Raji (cell line): ENCODE data around the gene MGLL.

Experiments used
- POLR2A ChIP-seq: IDR thresholded peaks from 2 replicates; pipeline ENCODE4 v1.6.1; 2011; ENCODE audit warnings: low read depth, low read length, control low read depth; ENCODE audit not compliant: insufficient read depth

The MGLL gene

DNA sequence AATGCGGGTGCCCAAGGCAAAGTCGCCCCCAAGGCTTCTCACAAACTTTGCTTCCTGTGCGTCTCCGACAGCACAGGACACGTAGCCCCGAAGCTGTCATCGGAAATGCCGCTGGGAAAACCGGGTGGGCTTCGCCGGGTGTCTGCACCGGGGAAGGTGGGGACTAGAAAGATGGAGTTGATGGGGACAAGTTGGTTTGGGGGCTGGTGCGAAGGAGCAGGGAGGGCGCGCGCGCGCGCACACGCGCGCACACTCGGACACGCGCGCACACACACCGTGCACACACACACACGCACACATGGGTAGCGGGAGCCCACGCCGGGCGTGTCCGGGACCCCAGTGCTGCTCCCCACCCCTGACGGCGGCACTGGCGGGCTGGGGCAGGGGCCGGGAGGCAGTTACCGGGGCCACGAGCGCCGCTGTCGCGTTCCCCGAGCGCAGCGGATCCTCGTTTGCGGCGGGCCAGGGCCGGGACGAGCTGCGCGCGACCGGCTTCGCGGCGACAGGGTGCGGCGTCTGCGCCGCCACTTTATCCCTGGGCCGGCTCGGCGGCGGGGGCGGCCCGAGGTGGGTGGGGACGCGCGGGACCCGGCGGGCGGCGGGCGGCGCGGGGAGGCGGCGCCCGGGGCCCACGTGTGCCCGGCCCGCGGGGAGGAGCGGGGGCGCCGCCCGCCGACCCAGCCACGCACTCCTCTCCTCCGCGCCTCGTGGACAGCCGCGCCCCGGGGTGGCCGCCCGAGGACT, 539 bp upstream of the MGLL start:
- no peak for TF ChIP-seq POLR2A

DNA sequence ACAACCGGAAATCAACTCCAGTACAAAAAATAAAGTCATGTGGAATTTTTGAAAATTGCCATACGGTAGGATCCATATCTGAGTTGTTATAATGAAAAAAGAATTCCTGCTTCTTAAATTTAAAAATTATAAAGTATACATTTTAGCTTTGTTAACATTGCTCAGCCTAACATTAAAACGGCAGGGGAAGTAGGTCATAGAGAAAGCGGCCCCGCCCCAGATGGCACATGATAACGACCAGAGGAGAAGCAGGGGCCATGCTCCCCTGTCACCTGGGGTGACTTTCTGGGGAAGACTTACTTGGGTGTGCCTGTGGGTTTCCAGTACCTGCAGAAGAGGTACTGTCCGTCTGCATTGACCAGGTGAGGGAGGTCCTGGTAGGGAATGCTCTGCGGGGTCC, 921 bp downstream of the MGLL start:
- TF ChIP-seq POLR2A = no peak

DNA sequence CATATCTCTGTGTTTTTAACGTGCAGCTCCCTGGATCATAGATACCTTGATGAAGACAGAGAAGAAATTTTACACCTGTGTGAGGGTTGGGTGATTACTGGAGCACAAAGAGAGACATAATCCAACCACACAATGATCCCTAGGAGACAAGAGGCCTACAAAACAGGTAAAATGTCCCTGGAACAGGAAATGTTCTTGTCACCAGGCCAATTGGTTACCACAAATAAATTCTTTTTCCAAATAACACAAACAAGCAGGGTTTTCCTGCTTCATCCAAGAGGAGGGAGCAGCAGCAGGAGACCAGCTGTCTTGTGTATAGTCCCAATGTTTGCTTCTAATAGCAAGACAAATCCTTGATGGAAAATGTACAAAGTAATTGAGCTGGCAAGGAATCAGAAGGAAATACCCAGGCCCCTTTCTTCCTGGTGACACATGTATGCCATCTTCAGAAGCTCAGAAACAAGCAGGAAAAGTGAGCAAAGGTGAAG, 1.4 kb downstream of the MGLL start:
- no peak for TF ChIP-seq POLR2A

DNA sequence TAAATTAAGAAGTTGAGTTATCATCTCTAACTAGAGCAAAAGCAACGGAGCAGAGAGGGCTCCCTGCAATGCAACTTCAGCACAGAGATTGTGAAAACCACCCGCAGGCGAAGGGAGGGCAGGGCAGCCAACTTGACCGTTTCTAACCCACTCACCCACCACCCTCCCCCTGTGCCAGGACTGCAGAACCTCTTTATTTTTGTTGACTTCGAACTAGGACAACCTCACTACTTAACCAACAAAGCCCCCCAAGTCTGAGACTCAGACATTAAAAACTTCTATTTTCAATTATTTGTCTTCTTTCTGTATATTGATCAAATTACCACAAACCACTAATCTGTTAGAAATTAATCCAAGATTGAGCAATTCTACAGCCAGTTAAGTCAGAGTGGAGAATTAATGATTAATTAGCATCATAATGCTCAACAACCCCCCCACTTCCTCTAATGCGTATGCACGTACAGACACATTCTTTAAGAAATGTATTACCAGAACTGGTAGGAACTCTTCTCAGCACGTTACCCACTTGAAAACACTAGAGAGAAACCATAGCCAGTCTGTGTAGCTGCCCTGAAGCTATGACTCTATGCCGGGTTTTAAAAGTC, 2.0 kb downstream of the MGLL start:
- TF ChIP-seq POLR2A = no peak

DNA sequence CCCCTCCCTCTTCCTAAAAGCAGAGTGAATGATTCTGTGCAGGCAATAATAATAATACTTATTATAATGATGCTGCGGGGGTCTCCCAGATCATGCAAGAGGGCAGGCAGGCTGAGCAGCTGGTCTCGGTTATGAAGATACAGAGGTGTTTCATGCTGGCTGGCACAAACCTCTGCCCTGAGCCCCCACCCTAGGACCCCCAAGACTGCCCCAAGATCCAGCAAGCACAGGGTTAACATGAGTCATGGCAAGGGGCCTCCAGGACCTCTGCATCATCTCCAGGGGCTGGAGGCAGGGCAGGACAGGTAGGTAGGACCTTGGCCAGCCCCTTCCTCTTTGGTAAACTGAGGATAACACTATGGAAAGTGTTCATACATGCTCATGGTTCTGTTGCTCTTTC, 2.7 kb downstream of the MGLL start:
- no peak for TF ChIP-seq POLR2A

DNA sequence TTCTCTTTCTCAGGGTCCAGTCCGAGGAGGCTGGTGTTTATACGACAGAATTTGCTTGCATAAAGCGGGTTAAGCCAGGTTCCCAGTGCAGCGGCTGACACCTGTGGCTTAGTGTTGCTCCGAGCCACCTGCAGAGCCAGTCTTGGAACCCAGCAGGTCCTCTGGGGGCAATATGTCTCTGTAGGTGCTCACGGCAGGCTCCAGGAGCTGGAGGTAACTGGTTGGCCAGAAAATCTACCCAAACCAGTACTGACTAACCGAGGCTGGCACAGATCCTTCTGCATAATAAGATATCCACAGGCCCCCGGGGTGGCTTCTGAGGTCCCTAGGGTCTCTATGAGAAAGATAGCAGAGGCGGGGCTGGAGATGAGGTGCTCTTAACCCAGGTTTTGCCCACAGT, 3.2 kb downstream of the MGLL start:
- TF ChIP-seq POLR2A = no peak

DNA sequence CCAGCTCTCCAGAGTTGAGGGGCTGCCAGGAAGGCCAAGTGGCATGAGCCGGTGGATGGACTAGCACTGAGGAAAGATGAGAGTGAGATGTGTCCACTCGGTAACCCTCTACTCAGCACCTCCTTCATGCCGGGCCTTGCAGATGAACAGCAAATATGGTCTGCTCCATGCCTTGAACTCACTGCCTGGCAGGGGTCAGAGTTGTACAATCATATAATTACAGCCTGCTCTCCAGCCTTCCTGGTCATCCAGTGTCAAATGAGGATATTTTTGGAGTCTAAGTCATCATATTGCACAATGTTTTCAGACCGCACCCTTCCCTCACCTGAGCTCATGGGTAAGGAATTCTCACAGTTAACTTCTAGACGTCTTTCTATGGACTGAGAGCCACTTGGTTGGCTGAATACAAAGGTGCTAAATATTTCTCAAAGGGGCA, 4.9 kb downstream of the MGLL start:
- TF ChIP-seq POLR2A = no peak

DNA sequence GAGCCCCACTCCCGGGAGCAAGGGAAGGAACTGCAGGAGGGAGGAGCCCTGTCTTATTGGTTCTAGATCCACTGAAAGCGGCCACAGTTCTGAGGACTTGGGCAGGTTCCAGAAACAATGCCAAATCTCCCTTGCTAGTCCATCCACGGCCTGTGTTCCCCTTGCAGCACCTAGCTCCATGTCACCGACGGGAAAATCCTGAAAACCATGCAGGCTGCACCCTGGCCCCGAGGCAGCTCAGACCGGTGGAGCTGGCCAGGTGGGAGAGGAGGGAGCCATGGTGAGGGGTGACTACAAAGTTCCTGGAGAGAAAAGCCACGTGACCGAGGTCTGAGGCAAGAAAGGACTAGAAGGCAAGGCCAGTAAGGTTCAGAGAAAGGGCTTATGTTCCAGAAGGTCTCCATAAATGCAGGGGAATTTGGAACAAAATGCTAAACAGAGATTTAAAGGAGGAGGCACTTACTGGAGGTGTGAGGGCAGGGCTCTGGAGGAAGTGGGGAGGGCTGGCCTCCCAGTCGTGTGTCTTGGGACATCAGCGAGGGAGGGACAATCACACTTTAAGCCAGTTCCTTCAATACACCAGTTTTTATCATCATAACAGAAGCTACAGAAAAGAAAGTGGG, 5.4 kb downstream of the MGLL start:
- TF ChIP-seq POLR2A = no peak

DNA sequence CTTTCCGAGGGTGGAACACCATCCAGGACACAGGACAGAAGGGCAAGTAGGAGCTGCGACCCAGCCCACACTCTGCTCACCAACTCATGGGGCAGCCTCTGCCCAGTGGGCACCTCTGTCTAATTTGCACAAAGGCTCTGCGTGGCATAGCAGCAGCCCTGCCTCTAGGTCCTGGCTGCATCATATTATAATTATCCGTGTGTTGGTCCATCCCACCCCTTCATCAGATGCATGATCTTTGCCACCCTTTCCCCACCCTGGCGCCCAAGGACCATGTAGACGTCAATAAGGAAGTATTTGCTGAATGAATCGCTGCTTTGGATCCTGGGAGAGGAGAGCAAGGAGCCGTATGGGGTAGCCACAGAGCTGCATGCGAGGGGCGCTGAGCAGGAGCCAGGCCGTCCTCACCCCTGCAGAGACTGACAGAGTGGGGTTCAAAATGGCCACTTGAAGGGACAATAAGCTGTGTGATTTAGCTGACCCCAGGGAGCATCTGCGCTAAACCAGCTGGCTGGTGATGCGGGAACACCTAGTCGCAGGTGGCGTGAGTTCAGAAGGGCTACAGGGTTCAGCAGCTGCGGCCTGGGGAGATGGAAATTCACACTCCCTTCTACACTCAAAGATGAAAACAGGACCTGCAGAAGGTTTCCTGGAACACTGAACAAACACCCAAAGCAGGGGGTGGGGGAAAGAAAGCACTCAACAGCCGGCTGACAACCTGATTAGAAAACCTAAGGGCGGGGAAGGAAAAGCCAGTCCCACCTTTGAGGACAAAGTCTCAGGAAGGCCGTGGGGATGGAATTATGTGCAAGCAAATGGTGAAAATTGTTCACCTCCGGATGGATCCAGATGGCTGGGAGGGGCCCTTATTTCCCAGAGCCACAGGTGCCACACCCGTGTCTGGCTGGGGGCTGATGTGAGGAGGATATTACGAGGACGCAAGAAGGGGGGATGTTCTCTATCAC, 6.4 kb downstream of the MGLL start:
- no peak for TF ChIP-seq POLR2A

DNA sequence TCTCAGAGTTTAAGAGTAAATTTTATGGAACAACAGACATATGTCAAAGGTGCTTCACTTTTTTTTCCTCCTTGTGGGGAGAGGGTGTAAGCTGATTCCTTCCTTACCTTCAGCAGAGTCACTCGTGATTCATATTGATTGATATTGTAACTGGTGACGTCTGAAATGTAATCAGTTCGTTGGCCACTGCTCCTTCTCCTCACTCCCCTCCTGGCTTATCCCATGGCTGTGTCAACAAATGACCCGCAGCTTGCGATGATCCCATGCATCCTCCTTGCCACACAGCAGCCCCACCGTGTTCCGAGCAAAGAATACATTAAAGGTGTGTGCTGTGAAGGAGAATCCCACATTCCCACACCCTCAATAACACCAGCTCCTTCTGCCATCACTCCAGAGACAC, 7.3 kb downstream of the MGLL start:
- no peak for TF ChIP-seq POLR2A

DNA sequence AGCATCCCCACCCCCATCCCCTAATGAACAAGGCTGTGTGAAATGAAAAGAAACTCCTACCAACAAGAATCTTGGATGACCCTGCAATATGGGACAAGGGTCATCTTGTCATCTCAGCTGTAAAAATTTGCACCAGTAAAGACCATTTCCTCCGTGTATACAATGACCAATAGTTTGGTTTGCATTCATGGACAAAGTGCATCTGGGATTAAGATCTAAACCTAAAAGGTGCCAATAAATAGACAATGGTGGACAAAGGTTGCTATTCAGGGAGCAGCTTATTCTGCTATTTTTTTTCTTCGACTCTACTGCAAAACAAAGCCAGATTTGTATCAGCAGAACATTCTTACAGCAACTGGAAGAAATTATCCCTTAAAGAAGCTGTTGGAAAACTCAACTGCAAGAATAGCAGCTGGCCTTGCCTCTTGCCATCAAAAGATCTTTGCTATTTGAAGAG, 8.0 kb downstream of the MGLL start:
- no peak for TF ChIP-seq POLR2A

DNA sequence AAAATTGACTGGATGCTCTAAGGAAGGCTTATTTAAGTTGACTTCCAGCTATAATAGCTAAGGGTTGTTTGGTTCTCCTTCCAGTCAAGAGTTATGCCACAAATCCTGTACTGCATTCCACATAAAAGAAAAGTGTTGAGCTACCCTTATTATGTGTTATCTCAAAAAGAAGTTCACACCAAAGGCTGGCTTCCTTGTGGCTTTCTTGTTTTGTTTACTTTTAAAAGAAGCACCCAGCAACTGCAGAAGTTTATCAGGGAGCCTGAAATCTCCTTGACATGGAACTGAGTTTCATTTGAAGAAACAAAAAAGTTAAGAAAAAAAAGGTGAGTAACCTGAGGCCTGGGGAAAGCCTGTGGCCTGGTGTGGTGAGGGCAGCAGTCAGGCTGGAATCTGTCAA, 10.2 kb downstream of the MGLL start:
- TF ChIP-seq POLR2A = no peak

DNA sequence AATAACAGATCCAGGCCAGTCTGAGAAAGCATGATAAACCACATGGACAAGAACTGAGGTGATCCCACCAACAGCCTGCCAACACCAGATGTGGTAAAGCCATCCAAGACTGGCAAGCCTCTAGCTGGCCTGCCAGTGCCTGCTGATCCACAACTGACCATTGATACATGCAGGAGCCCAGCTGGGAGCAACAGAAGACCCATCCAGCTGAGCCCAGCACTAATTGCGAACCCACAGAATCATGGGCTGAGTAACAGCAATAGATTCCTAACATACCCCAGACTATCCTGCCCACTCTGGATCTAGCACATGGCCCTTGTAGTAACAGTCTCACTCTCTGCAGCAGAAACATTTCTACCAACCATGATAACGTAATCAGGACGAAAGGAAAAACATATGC, 10.6 kb downstream of the MGLL start:
- TF ChIP-seq POLR2A = no peak

DNA sequence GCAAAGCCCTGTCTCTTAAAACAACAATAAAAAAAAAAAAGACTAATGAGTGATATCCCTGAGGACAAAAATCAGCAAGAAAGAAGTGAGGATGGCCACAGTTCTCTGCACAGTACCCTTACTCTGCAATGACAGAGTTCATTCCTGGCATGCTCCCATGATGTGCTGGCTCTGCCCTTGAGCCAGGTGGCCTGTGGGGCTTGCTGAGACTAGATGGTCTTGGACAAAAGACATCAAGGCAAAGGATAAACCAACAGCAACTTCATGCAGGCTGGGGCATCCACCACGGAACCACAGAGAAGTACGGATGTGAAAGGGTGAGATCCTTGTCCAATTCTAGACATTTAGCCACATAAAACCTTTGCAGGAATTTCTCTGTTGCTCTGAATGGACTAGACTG, 12.7 kb downstream of the MGLL start:
- TF ChIP-seq POLR2A = no peak

DNA sequence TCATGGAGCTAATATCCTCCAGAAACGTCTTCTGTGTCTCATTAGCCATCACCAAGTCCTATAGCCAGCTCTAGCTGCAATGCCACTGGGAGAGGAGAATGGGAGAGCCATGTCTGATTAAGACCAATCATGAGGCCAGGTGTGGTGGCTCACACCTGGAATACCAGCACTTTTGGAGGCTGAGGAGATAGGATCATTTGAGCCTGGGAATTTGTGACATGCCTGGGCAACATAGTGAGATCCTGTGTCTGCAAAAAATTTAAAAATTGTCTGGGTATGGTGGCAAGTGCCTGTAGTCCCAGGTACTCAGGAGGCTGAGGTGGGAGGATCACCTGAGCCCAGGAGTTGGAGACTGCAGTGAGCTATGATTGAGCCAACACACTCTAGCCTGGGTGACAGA, 13.1 kb downstream of the MGLL start:
- TF ChIP-seq POLR2A = no peak
